ENCODE data around the gene CENPV. TPM values are rescaled to one million over a fixed set of nuclear protein-coding genes. Genes with fewer than 3 reads are reported as not detected.
"Not testable (repeated sequence)": the region's sequence is repeated elsewhere in the genome, so short reads cannot be mapped to it uniquely, and the experiment has no call there.

CENPV gene
- polyA plus RNA-seq, 1 donor: 136 TPM

GRCh38 chr17:16298140-16298662 lies 55.1 kb downstream of the CENPV start:
- H3K4me3 ChIP-seq (ENCODE audit: low read length): no peak overlapping the region
- WGBS (ENCODE audit: insufficient coverage, low lambda C conversion rate): no CpG with 5 or more reads among the region's 1 CpG
- peaks cover 4% of the 10 kb centered on the region for H3K36me3 ChIP-seq (ENCODE audit: control insufficient read depth, insufficient read depth, low read length)
- no peaks in the 10 kb centered on the region for H3K9me3 ChIP-seq (ENCODE audit: control insufficient read depth, low read depth, low read length)
- no peaks in the 10 kb centered on the region for H3K27me3 ChIP-seq (ENCODE audit: control insufficient read depth, insufficient read depth, low read length)
- H3K4me1 ChIP-seq (ENCODE audit: control insufficient read depth, insufficient read depth, low read length): peaks cover 51% of the 10 kb centered on the region
- H3K27ac ChIP-seq (ENCODE audit: low read length): peak overlapping the region; percentile 98
- DNase-seq: peak; percentile 71 to 90

GRCh38 chr17:16297367-16298139 lies 55.7 kb downstream of the CENPV start:
- H3K36me3 ChIP-seq (ENCODE audit: control insufficient read depth, insufficient read depth, low read length): peaks cover 4% of the 10 kb centered on the region
- 10% methylated on average over 2 of the region's 11 CpGs for WGBS (ENCODE audit: insufficient coverage, low lambda C conversion rate)
- peaks cover 57% of the 10 kb centered on the region for H3K4me1 ChIP-seq (ENCODE audit: control insufficient read depth, insufficient read depth, low read length)
- H3K4me3 ChIP-seq (ENCODE audit: low read length): no peak overlapping the region
- peak; percentile 88 to 95 for DNase-seq
- H3K27me3 ChIP-seq (ENCODE audit: control insufficient read depth, insufficient read depth, low read length): no peaks in the 10 kb centered on the region
- no peaks in the 10 kb centered on the region for H3K9me3 ChIP-seq (ENCODE audit: control insufficient read depth, low read depth, low read length)
- peak overlapping the region; percentile 98 for H3K27ac ChIP-seq (ENCODE audit: low read length)

- not testable (repeated sequence) for H3K9me3 ChIP-seq (ENCODE audit: control insufficient read depth, low read depth, low read length); DNase-seq; H3K4me3 ChIP-seq (ENCODE audit: low read length); H3K36me3 ChIP-seq (ENCODE audit: control insufficient read depth, insufficient read depth, low read length); H3K27me3 ChIP-seq (ENCODE audit: control insufficient read depth, insufficient read depth, low read length)
- Histone ChIP-seq H3K27ac (ENCODE audit: low read length) (peak overlapping the region; percentile 98), H3K4me1 (ENCODE audit: control insufficient read depth, insufficient read depth, low read length) (peaks cover 57% of the 10 kb centered on the region)
- no CpG with 5 or more reads among the region's 3 CpGs for whole genome bisulfite sequencing (ENCODE audit: insufficient coverage, low lambda C conversion rate)
Observed at GRCh38 chr17:16296072-16296471, 57.2 kb downstream of the CENPV start.

- no peak overlapping the region for H3K4me3 ChIP-seq (ENCODE audit: low read length)
- H3K36me3 ChIP-seq (ENCODE audit: control insufficient read depth, insufficient read depth, low read length): no peaks in the 10 kb centered on the region
- H3K27ac ChIP-seq (ENCODE audit: low read length): peak overlapping the region; percentile 90
- no peaks in the 10 kb centered on the region for H3K9me3 ChIP-seq (ENCODE audit: control insufficient read depth, low read depth, low read length)
- H3K4me1 ChIP-seq (ENCODE audit: control insufficient read depth, insufficient read depth, low read length): peaks cover 52% of the 10 kb centered on the region
- H3K27me3 ChIP-seq (ENCODE audit: control insufficient read depth, insufficient read depth, low read length): no peaks in the 10 kb centered on the region
- WGBS (ENCODE audit: insufficient coverage, low lambda C conversion rate): no CpG with 5 or more reads among the region's 2 CpGs
- DNase-seq: peak in 1 of 2 donors; percentile 53
Observed at GRCh38 chr17:16294560-16294959, 58.7 kb downstream of the CENPV start.

GRCh38 chr17:16293931-16294330 lies 59.3 kb downstream of the CENPV start:
- H3K4me3 ChIP-seq (ENCODE audit: low read length): no peak overlapping the region
- peaks cover 51% of the 10 kb centered on the region for H3K4me1 ChIP-seq (ENCODE audit: control insufficient read depth, insufficient read depth, low read length)
- no peaks in the 10 kb centered on the region for H3K36me3 ChIP-seq (ENCODE audit: control insufficient read depth, insufficient read depth, low read length)
- no CpG with 5 or more reads among the region's 3 CpGs for WGBS (ENCODE audit: insufficient coverage, low lambda C conversion rate)
- no peaks in the 10 kb centered on the region for H3K27me3 ChIP-seq (ENCODE audit: control insufficient read depth, insufficient read depth, low read length)
- peak; percentile 78 to 93 for DNase-seq
- peak overlapping the region; percentile 90 for H3K27ac ChIP-seq (ENCODE audit: low read length)
- no peaks in the 10 kb centered on the region for H3K9me3 ChIP-seq (ENCODE audit: control insufficient read depth, low read depth, low read length)

Other genes with a start within 250 kb of the CENPV start
- gene NCOR1, start 137.9 kb downstream of the CENPV start, polyA plus RNA-seq: 122 TPM
- gene PIGL, start 136.3 kb downstream of the CENPV start, polyA plus RNA-seq: 49.0 TPM
- gene UBB, start 27.6 kb upstream of the CENPV start, polyA plus RNA-seq: 1,870 TPM
- gene TRPV2, start 62.1 kb upstream of the CENPV start, polyA plus RNA-seq: 5.9 TPM
- gene LRRC75A, start 138.7 kb upstream of the CENPV start, polyA plus RNA-seq: 37.2 TPM
- 3.7 TPM for gene ZNF287, start 215.7 kb upstream of the CENPV start, polyA plus RNA-seq